GM12878 (cell line): ENCODE results near the gene HSD17B14. TPM values are rescaled to one million over a fixed set of nuclear protein-coding genes. Genes with fewer than 3 reads are reported as not detected.

Experiments
- ATAC-seq: fragments of 200-7000 bp; cut with Tn5 transposase; 3 replicates; pipeline ENCODE4 v1.9.1; 2020; ENCODE audit warnings: mild to moderate bottlenecking, moderate library complexity
- BruUV-seq: library from RNA; stranded (reverse); fragments of 400-500 nt; replicated peaks from 2 replicates; lab custom pipeline; 2021; lab: Mats Ljungman, UMichigan
- CTCF ChIA-PET: fragments of 300-600 bp; sonication (Branson Sonifier 250); formaldehyde crosslinking; extraction: SDS; loops from one replicate; lab custom pipeline; 2021; ENCODE audit warnings: inconsistent platforms; lab: Yijun Ruan, JAX
- POLR2A ChIA-PET: fragments of 350-600 bp; formaldehyde crosslinking; extraction: SDS; loops from one replicate; lab custom pipeline; 2021; ENCODE audit warnings: inconsistent platforms; lab: Charles Lee
- RAD21 ChIA-PET: fragments of 300-600 bp; sonication (Branson Sonifier 250); formaldehyde crosslinking; loops from one replicate; lab custom pipeline; 2023; ENCODE audit warnings: antibody characterized with exemption; ENCODE audit not compliant: unreplicated experiment; lab: Charles Lee
- SMC1A ChIA-PET: fragments of 300-600 bp; sonication (Branson Sonifier 250); formaldehyde crosslinking; loops from one replicate; lab custom pipeline; 2023; ENCODE audit not compliant: unreplicated experiment, uncharacterized antibody; lab: Charles Lee
- DNase-seq: peaks from one replicate; pipeline ENCODE4 v3.0.0-alpha.2; 2011; ENCODE audit warnings: low read depth, low spot score
- FAIRE-seq: peaks from 3 replicates; lab custom pipeline; 2011; peaks lifted over from hg19 to GRCh38; lab: Jason Lieb, UNC
- H2AFZ ChIP-seq: 2 replicates; pipeline ENCODE4 v1.6.0; 2011; ENCODE audit warnings: low read depth, low read length, control low read depth; ENCODE audit not compliant: control insufficient read depth
- H3K27ac ChIP-seq: 2 replicates; pipeline ENCODE4 v1.5.1; 2011; ENCODE audit warnings: control low read depth; ENCODE audit not compliant: control insufficient read depth, insufficient read depth
- H3K27me3 ChIP-seq, 2 experiments: replicated peaks in 1 of 2; 2 replicates each; pipeline versions ENCODE4 v1.6.0 to v1.6.1; 2011; ENCODE audit warnings: low read length in 1 of 2; ENCODE audit not compliant: control insufficient read depth in 2 of 2, insufficient read depth in 2 of 2
- H3K36me3 ChIP-seq, 2 experiments: 2 replicates each; pipeline ENCODE4 v1.5.1; 2011; ENCODE audit warnings: low read length in 1 of 2; ENCODE audit not compliant: control insufficient read depth in 2 of 2, insufficient read depth in 2 of 2
- H3K4me1 ChIP-seq: 2 replicates; pipeline ENCODE4 v1.6.1; 2011; ENCODE audit warnings: mild to moderate bottlenecking, low read length, moderate library complexity, mixed read lengths; ENCODE audit not compliant: control insufficient read depth, insufficient read depth
- H3K4me2 ChIP-seq: 2 replicates; pipeline ENCODE4 v1.6.0; 2011; ENCODE audit warnings: control low read depth; ENCODE audit not compliant: control insufficient read depth, insufficient read depth
- H3K4me3 ChIP-seq: fragments of 200-600 bp; sonication (generic); 2 replicates; pipeline ENCODE4 v1.5.1; 2016
- H3K79me2 ChIP-seq: 2 replicates; pipeline ENCODE4 v1.6.0; 2011; ENCODE audit warnings: low read length; ENCODE audit not compliant: control insufficient read depth, insufficient read depth
- H3K9ac ChIP-seq: 2 replicates; pipeline ENCODE4 v1.8.0; 2011; ENCODE audit warnings: low read length, control low read depth, mixed read lengths; ENCODE audit not compliant: control insufficient read depth, insufficient read depth
- H3K9me3 ChIP-seq: replicated peaks from 3 replicates; pipeline ENCODE4 v1.5.1; 2011; ENCODE audit warnings: mild to moderate bottlenecking, low read length; ENCODE audit not compliant: control insufficient read depth, insufficient read depth
- H4K20me1 ChIP-seq: 2 replicates; pipeline ENCODE4 v1.6.0; 2011; ENCODE audit not compliant: control insufficient read depth, insufficient read depth
- ATF7 ChIP-seq: fragments of 450-650 bp; IDR thresholded peaks from 2 replicates; pipeline ENCODE4 v1.6.1; 2016; ENCODE audit warnings: low read depth, mild to moderate bottlenecking
- BCL11A ChIP-seq: IDR thresholded peaks from 2 replicates; pipeline ENCODE4 v1.6.1; 2011; ENCODE audit warnings: low read depth, low read length
- BMI1 ChIP-seq: fragments of 450-650 bp; IDR thresholded peaks from 2 replicates; pipeline ENCODE4 v1.6.1; 2016; ENCODE audit warnings: mild to moderate bottlenecking, moderate library complexity, borderline replicate concordance
- EGR1 ChIP-seq, 2 experiments: IDR thresholded peaks; 1 replicate in 1 of 2; 2 replicates in 1 of 2; pipeline ENCODE4 v1.6.1; 2011 to 2012; ENCODE audit warnings: low read depth in 2 of 2, low read length in 2 of 2, borderline replicate concordance in 1 of 2, mild to moderate bottlenecking in 1 of 2, moderate library complexity in 1 of 2
- EP300 ChIP-seq, 2 experiments: fragments of 150-350 bp in 1 of 2; IDR thresholded peaks; 2 replicates each; pipeline ENCODE4 v1.6.1; 2011 to 2012; ENCODE audit warnings: low read depth in 2 of 2, low read length in 2 of 2, borderline replicate concordance in 1 of 2, improper control_type of control experiment in 1 of 2, inconsistent platforms in 1 of 2; ENCODE audit not compliant: control insufficient read depth in 1 of 2
- FOS ChIP-seq: IDR thresholded peaks from 3 replicates; pipeline ENCODE4 v1.6.1; 2011; ENCODE audit warnings: borderline replicate concordance; ENCODE audit not compliant: insufficient read length; ENCODE audit errors: extremely low read depth
- GATAD2B ChIP-seq: fragments of 450-650 bp; conservative IDR thresholded peaks from 2 replicates; pipeline ENCODE4 v1.6.1; 2017; ENCODE audit warnings: low read depth, mild to moderate bottlenecking, moderate library complexity
- MXI1 ChIP-seq: fragments of 150-350 bp; IDR thresholded peaks from 2 replicates; pipeline ENCODE4 v1.6.1; 2011; ENCODE audit warnings: low read depth, mild to moderate bottlenecking, inconsistent platforms, low read length, improper control_type of control experiment
- MYC ChIP-seq: IDR thresholded peaks from 2 replicates; pipeline ENCODE4 v1.6.1; 2011; ENCODE audit warnings: mild to moderate bottlenecking, low read length, moderate library complexity, inconsistent platforms; ENCODE audit not compliant: insufficient read depth, insufficient replicate concordance, insufficient read length, severe bottlenecking
- NFYB ChIP-seq: IDR thresholded peaks from 2 replicates; pipeline ENCODE4 v1.6.1; 2011; ENCODE audit warnings: low read depth, mild to moderate bottlenecking, low read length, improper control_type of control experiment, moderate library complexity; ENCODE audit not compliant: insufficient read depth
- RAD21 ChIP-seq: IDR thresholded peaks from 2 replicates; pipeline ENCODE4 v1.6.1; 2011; ENCODE audit warnings: mild to moderate bottlenecking, low read depth, low read length, moderate library complexity; ENCODE audit not compliant: insufficient read depth
- SMAD1 ChIP-seq: fragments of 450-650 bp; IDR thresholded peaks from 2 replicates; pipeline ENCODE4 v1.6.1; 2018; ENCODE audit warnings: mild to moderate bottlenecking, low read depth; ENCODE audit not compliant: partially characterized antibody
- SMC3 ChIP-seq: IDR thresholded peaks from 2 replicates; pipeline ENCODE4 v1.6.1; 2011; ENCODE audit warnings: low read length, improper control_type of control experiment, borderline replicate concordance
- SP1 ChIP-seq: IDR thresholded peaks from one replicate; pipeline ENCODE4 v1.6.1; 2011; ENCODE audit warnings: low read depth, low read length
- TARDBP ChIP-seq: IDR thresholded peaks from 2 replicates; pipeline ENCODE4 v1.6.1; 2016; ENCODE audit warnings: borderline replicate concordance
- YBX1 ChIP-seq: fragments of 450-650 bp; IDR thresholded peaks from 2 replicates; pipeline ENCODE4 v1.6.1; 2016; ENCODE audit warnings: antibody characterized with exemption
- YY1 ChIP-seq: IDR thresholded peaks from 2 replicates; pipeline ENCODE4 v1.6.1; 2011; ENCODE audit warnings: low read depth, mild to moderate bottlenecking, low read length
- ZNF24 ChIP-seq: fragments of 450-650 bp; IDR thresholded peaks from 2 replicates; pipeline ENCODE4 v1.6.1; 2017; ENCODE audit warnings: antibody characterized with exemption, mild to moderate bottlenecking
- ZNF274 ChIP-seq: IDR thresholded peaks from one replicate; pipeline ENCODE4 v1.8.0; 2011; ENCODE audit not compliant: insufficient read length, insufficient read depth
- WGBS: methylation state at CpG from one replicate; pipeline ENCODE4 v1.1.6; 2016; ENCODE audit warnings: low lambda C conversion rate; ENCODE audit not compliant: insufficient replicate concordance, insufficient coverage; ENCODE audit errors: missing lambda C conversion rate; 5-methylcytosine and 5-hydroxymethylcytosine counted together
- in situ Hi-C: fragments of 300-500 bp; cut with MboI; formaldehyde crosslinking; loops from 9 replicates; pipeline ENCODE4 v1.14.3; 2018; ENCODE audit warnings: mixed read lengths
- intact Hi-C: fragments of 100-400 bp; cut with micrococcal nuclease; formaldehyde crosslinking; loops from one replicate; pipeline ENCODE4 v1.14.2; 2022; ENCODE audit not compliant: unreplicated experiment
- polyA plus RNA-seq, 11 experiments: library from polyadenylated mRNA; depleted of rRNA in 4 of 11; unstranded in 6 of 11; stranded (reverse) in 5 of 11; fragments of >200 nt; fragmentation: Nextera tagmentation in 4 of 11; fragmentation: Illumina TruSeq in 1 of 11; extraction: Ambion mirVana in 4 of 11; extraction: Trizol in 1 of 11; gene quantifications; 1 replicate in 1 of 11; 2 replicates in 10 of 11; pipeline versions ENCODE4 v1.2.1 to v1.2.3, GENCODE V29; 2011 to 2016; ENCODE audit warnings: inconsistent platforms in 2 of 11, missing spikeins in 2 of 11, low read depth in 1 of 11
- total RNA-seq, 4 experiments: library from RNA; depleted of rRNA in 3 of 4; stranded (reverse); fragments of >200 nt in 3 of 4; fragmentation: Illumina TruSeq in 1 of 4; extraction: Trizol in 1 of 4; gene quantifications; 2 replicates each; pipeline versions ENCODE4 v1.2.1 to v1.2.3, GENCODE V29; 2013 to 2021
- TF ChIP-seq, protein P1 (sequence below): fragments of 450-650 bp; IDR thresholded peaks from 2 replicates; pipeline ENCODE4 v1.6.1; 2016; ENCODE audit warnings: mild to moderate bottlenecking
- TF ChIP-seq, protein P2 (sequence below): IDR thresholded peaks from 2 replicates; pipeline ENCODE4 v1.6.1; 2012; ENCODE audit warnings: low read length, inconsistent platforms

The HSD17B14 gene
- total and polyA plus RNA-seq, 10 of the 15 experiments (the other 5 are each of a cell fraction or from before 2014, with no cell fraction given) = 0.21 to 4.1 (median 0.61) TPM

DNA sequence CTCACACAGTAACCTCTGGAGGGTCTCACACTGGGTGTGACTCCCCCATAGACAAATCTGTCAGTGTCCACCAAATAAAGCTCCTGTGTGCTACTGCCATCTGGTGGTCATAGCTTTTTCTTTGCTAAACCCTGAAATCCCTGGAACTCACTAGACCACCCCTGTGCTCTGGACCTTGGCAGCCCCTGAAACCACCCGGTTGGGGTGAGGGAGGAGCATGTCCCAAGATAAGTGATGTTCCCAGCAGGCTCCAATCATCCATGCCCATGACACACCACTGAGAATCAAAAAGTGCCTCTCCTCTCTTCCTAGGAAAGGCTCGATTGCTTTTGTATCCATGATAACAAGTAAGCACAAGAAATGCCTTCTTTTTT lies 6.5 kb upstream of the HSD17B14 start:
- no peak overlapping the region for H3K4me2 ChIP-seq
- BruUV-seq = no TSS peak
- in situ Hi-C loops = no loop called here
- ChIA-PET CTCF (interaction anchor here (0.6 to 15.6 kb wide), 47 partner anchors 11 to 337 kb away, joined by 3 to 520 read pairs (median 5); partner anchors contain the start of genes BAX, BCAT2, CA11 and FUT2), POLR2A (interaction anchor here (0.6 to 2.4 kb wide), 6 partner anchors 26 to 151 kb away, joined by 3 to 7 read pairs (median 4); partner anchors contain the start of genes GYS1 and RUVBL2), RAD21 (interaction anchor here (0.5 to 4.9 kb wide), 22 partner anchors 14 to 1602 kb away, joined by 3 to 72 read pairs (median 5); partner anchors contain the start of genes BCAT2, CA11, FUT2 and PPP1R15A), SMC1A (interaction anchor here (0.7 to 4.9 kb wide), 20 partner anchors 9 to 197 kb away, joined by 3 to 44 read pairs (median 4); partner anchors contain the start of genes CA11, GYS1 and PPP1R15A)
- H3K27ac ChIP-seq = no peak overlapping the region
- intact Hi-C loops = loop anchor here (2.0 kb wide), 1 partner anchor 128 kb away; no protein-coding TSS in a partner anchor
- no peaks in the 10 kb centered on the region for H3K27me3 ChIP-seq
- H3K4me3 ChIP-seq = no peak overlapping the region
- 50% methylated on average over 2 of the region's 2 CpGs for WGBS
- H2AFZ ChIP-seq = 0 out of 2 replicates have a peak overlapping the region, but pooled peaks have one; percentile 34
- H4K20me1 ChIP-seq = no peaks in the 10 kb centered on the region
- FAIRE-seq = peak; percentile 75
- peak; percentile 83 for ATAC-seq
- no peaks in the 10 kb centered on the region for H3K9me3 ChIP-seq
- H3K4me1 ChIP-seq = no peaks in the 10 kb centered on the region
- H3K36me3 ChIP-seq = no peaks in the 10 kb centered on the region
- no peak overlapping the region for H3K9ac ChIP-seq
- DNase-seq = no peak
- H3K79me2 ChIP-seq = no peaks in the 10 kb centered on the region
- no peak for TF ChIP-seq ATF7
- no peak for TF ChIP-seq MXI1
- TF ChIP-seq BMI1 = no peak
- TF ChIP-seq BCL11A = no peak
- TF ChIP-seq TARDBP = no peak
- TF ChIP-seq YBX1 = no peak
- no peak for TF ChIP-seq SMAD1
- no peak for TF ChIP-seq ZNF274
- no peak for TF ChIP-seq EGR1 (IDR thresholded peaks at IDR 0.05; ENCODE audit: borderline replicate concordance in 1 of 2, low read depth in 2 of 2, low read length in 2 of 2)
- no peak for TF ChIP-seq MYC
- TF ChIP-seq YY1 = 0 out of 2 replicates have a peak, but pooled peaks have one; percentile 27
- TF ChIP-seq, protein P1, sequence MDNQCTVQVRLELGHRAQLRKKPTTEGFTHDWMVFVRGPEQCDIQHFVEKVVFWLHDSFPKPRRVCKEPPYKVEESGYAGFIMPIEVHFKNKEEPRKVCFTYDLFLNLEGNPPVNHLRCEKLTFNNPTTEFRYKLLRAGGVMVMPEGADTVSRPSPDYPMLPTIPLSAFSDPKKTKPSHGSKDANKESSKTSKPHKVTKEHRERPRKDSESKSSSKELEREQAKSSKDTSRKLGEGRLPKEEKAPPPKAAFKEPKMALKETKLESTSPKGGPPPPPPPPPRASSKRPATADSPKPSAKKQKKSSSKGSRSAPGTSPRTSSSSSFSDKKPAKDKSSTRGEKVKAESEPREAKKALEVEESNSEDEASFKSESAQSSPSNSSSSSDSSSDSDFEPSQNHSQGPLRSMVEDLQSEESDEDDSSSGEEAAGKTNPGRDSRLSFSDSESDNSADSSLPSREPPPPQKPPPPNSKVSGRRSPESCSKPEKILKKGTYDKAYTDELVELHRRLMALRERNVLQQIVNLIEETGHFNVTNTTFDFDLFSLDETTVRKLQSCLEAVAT = no peak
- TF ChIP-seq, protein P2, sequence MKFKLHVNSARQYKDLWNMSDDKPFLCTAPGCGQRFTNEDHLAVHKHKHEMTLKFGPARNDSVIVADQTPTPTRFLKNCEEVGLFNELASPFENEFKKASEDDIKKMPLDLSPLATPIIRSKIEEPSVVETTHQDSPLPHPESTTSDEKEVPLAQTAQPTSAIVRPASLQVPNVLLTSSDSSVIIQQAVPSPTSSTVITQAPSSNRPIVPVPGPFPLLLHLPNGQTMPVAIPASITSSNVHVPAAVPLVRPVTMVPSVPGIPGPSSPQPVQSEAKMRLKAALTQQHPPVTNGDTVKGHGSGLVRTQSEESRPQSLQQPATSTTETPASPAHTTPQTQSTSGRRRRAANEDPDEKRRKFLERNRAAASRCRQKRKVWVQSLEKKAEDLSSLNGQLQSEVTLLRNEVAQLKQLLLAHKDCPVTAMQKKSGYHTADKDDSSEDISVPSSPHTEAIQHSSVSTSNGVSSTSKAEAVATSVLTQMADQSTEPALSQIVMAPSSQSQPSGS = no peak
- peak; percentile 79 for TF ChIP-seq RAD21
- TF ChIP-seq NFYB = no peak
- TF ChIP-seq FOS = no peak
- TF ChIP-seq SP1 = no peak
- no peak for TF ChIP-seq GATAD2B
- no peak for TF ChIP-seq EP300 (IDR thresholded peaks at IDR 0.05; ENCODE audit: borderline replicate concordance in 1 of 2, control insufficient read depth in 1 of 2, low read depth in 2 of 2, low read length in 2 of 2)
- TF ChIP-seq ZNF24 = no peak
- peak; percentile 83 for TF ChIP-seq SMC3
